CD14-positive monocyte (primary cell): ENCODE data around the gene GINS1. TPM values are rescaled to one million over a fixed set of nuclear protein-coding genes. Genes with fewer than 3 reads are reported as not detected.

Experiments
- DNase-seq, 3 donors: peaks; one replicate each; pipeline ENCODE4 v3.0.0-alpha.2; 2011 to 2022
- H2AFZ ChIP-seq: 2 replicates; pipeline ENCODE4 v1.6.0; 2012; ENCODE audit warnings: mild to moderate bottlenecking, low read depth, low read length, inconsistent platforms; ENCODE audit not compliant: insufficient read depth, poor library complexity, severe bottlenecking
- H3K27ac ChIP-seq, 2 donors: 1 replicate in 1 of 2; 2 replicates in 1 of 2; pipeline ENCODE4 v1.5.1; 2012 to 2013; ENCODE audit warnings: low read length in 2 of 2, control low read depth in 1 of 2, inconsistent platforms in 1 of 2, low read depth in 1 of 2, mild to moderate bottlenecking in 1 of 2
- H3K27me3 ChIP-seq, 2 donors: one replicate each; pipeline versions ENCODE4 v1.6.0 to v1.6.1; 2011 to 2013; ENCODE audit warnings: low read length in 2 of 2; ENCODE audit not compliant: control insufficient read depth in 2 of 2, insufficient read depth in 2 of 2
- H3K36me3 ChIP-seq, 2 donors: replicated peaks in 1 of 2; 1 replicate in 1 of 2; 2 replicates in 1 of 2; pipeline versions ENCODE4 v1.5.1 to v1.6.1; 2012 to 2013; ENCODE audit warnings: low read length in 2 of 2, control low read depth in 1 of 2, inconsistent platforms in 1 of 2, mild to moderate bottlenecking in 1 of 2; ENCODE audit not compliant: insufficient read depth in 2 of 2, control insufficient read depth in 1 of 2
- H3K4me1 ChIP-seq, 2 donors: 1 replicate in 1 of 2; 2 replicates in 1 of 2; pipeline versions ENCODE4 v1.5.1 to v1.6.1; 2012 to 2013; ENCODE audit warnings: low read length in 2 of 2, control low read depth in 1 of 2, inconsistent platforms in 1 of 2, mild to moderate bottlenecking in 1 of 2, moderate library complexity in 1 of 2; ENCODE audit not compliant: insufficient read depth in 2 of 2, control insufficient read depth in 1 of 2
- H3K4me2 ChIP-seq: replicated peaks from 2 replicates; pipeline ENCODE3; 2012; ENCODE audit warnings: low read length, moderate library complexity, mild to moderate bottlenecking; ENCODE audit not compliant: poor library complexity, severe bottlenecking; ENCODE audit errors: extremely low read depth
- H3K4me3 ChIP-seq, 3 experiments: fragments of 200-600 bp in 1 of 3; sonication (generic) in 1 of 3; replicated peaks in 1 of 3; 1 replicate in 2 of 3; 2 replicates in 1 of 3; pipeline ENCODE4 v1.5.1; 2011 to 2013; ENCODE audit warnings: low read length in 3 of 3, mild to moderate bottlenecking in 3 of 3, control low read depth in 2 of 3, low read depth in 2 of 3, inconsistent platforms in 1 of 3, moderate library complexity in 1 of 3
- H3K79me2 ChIP-seq: 2 replicates; pipeline ENCODE4 v1.6.0; 2012; ENCODE audit warnings: mild to moderate bottlenecking, control low read depth, inconsistent platforms, low read length, moderate library complexity; ENCODE audit not compliant: insufficient read depth
- H3K9ac ChIP-seq: 2 replicates; pipeline ENCODE4 v1.6.0; 2017; ENCODE audit warnings: low read length, mild to moderate bottlenecking; ENCODE audit not compliant: insufficient read depth, poor library complexity, severe bottlenecking
- H3K9me3 ChIP-seq, 2 donors: replicated peaks in 1 of 2; 1 replicate in 1 of 2; 2 replicates in 1 of 2; pipeline versions ENCODE4 v1.5.1 to v1.6.1; 2012 to 2013; ENCODE audit warnings: low read length in 2 of 2, control low read depth in 1 of 2; ENCODE audit not compliant: control insufficient read depth in 1 of 2, insufficient read depth in 1 of 2
- H4K20me1 ChIP-seq: 2 replicates; pipeline ENCODE4 v1.6.0; 2012; ENCODE audit warnings: mild to moderate bottlenecking, low read length, control low read depth, moderate library complexity; ENCODE audit not compliant: insufficient read depth
- H3K27ac Mint-ChIP-seq, 7 donors: one replicate each; pipeline ENCODE4 v1.8.0; 2020; ENCODE audit warnings: mild to moderate bottlenecking in 7 of 7, mixed read lengths in 7 of 7, moderate library complexity in 6 of 7, inconsistent platforms in 2 of 7
- H3K27me3 Mint-ChIP-seq, 3 donors: one replicate each; pipeline ENCODE4 v1.8.0; 2021 to 2022; ENCODE audit warnings: low read depth in 3 of 3, mild to moderate bottlenecking in 3 of 3, mixed read lengths in 3 of 3, moderate library complexity in 3 of 3, inconsistent platforms in 1 of 3
- H3K36me3 Mint-ChIP-seq, 2 donors: one replicate each; pipeline ENCODE4 v1.8.0; 2020; ENCODE audit warnings: mixed read lengths in 2 of 2, inconsistent platforms in 1 of 2, mild to moderate bottlenecking in 1 of 2
- H3K4me1 Mint-ChIP-seq: one replicate; pipeline ENCODE4 v1.8.0; 2020; ENCODE audit warnings: mild to moderate bottlenecking, mixed read lengths
- H3K4me3 Mint-ChIP-seq, 2 donors: one replicate each; pipeline ENCODE4 v1.8.0; 2020; ENCODE audit warnings: mild to moderate bottlenecking in 2 of 2, mixed read lengths in 2 of 2, moderate library complexity in 1 of 2
- H3K9me3 Mint-ChIP-seq, 7 donors: one replicate each; pipeline ENCODE4 v1.8.0; 2020 to 2022; ENCODE audit warnings: mixed read lengths in 7 of 7, mild to moderate bottlenecking in 6 of 7, moderate library complexity in 6 of 7, inconsistent platforms in 2 of 7
- CTCF ChIP-seq: fragments of 200-600 bp; IDR thresholded peaks from one replicate; pipeline ENCODE4 v1.8.0; 2022; ENCODE audit warnings: antibody characterized with exemption, mild to moderate bottlenecking
- WGBS: methylation state at CpG from one replicate; pipeline ENCODE4 v1.1.5; 2013; ENCODE audit warnings: missing lambda C conversion rate; ENCODE audit not compliant: insufficient coverage; 5-methylcytosine and 5-hydroxymethylcytosine counted together
- intact Hi-C, 2 donors: fragments of 100-400 bp; cut with micrococcal nuclease; formaldehyde crosslinking; loops; one replicate each; pipeline versions ENCODE4 v1.15.0 to v1.15.1; 2023
- polyA plus RNA-seq, 3 donors: library from polyadenylated mRNA; depleted of rRNA in 1 of 3; unstranded in 2 of 3; stranded (reverse) in 1 of 3; fragments of 300-500 nt in 2 of 3; fragments of >200 nt in 1 of 3; fragmentation: Illumina TruSeq in 2 of 3; gene quantifications; 1 replicate in 2 of 3; 2 replicates in 1 of 3; pipeline ENCODE4 v1.2.3, GENCODE V29; 2012 to 2021

Gene GINS1
- polyA plus RNA-seq, 3 donors, result 0.16 to 0.48 (median 0.28) TPM

- H3K27me3 Mint-ChIP-seq, result peaks cover 0 to 2% (median 0%) of the 10 kb centered on the region in 3 donors
- H3K4me3 ChIP-seq, result no peak overlapping the region
- no peak overlapping the region for H3K4me2 ChIP-seq
- peaks cover 40% of the 10 kb centered on the region for H4K20me1 ChIP-seq
- peaks cover 85% of the 10 kb centered on the region for H3K79me2 ChIP-seq
- H3K36me3 Mint-ChIP-seq, result peaks cover 27 to 33% of the 10 kb centered on the region in 2 donors
- WGBS, result 89% methylated on average over 9 of the region's 10 CpGs
- no peak for DNase-seq
- H2AFZ ChIP-seq, result no peak overlapping the region
- H3K4me1 Mint-ChIP-seq, result peaks cover 2% of the 10 kb centered on the region
- no peaks in the 10 kb centered on the region for H3K4me1 ChIP-seq
- no peak overlapping the region for H3K4me3 Mint-ChIP-seq
- peaks cover 0 to 1% (median 0%) of the 10 kb centered on the region in 7 donors for H3K9me3 Mint-ChIP-seq
- H3K9me3 ChIP-seq, result no peaks in the 10 kb centered on the region
- no peak for TF ChIP-seq CTCF
- intact Hi-C loops, result no loop called here
- H3K27ac Mint-ChIP-seq, result peak overlapping the region in 4 of 7 donors; percentile 21 to 66 (median 40)
- H3K27me3 ChIP-seq, result no peaks in the 10 kb centered on the region
- no peak overlapping the region for H3K9ac ChIP-seq
- H3K27ac ChIP-seq, result no peak overlapping the region
- H3K36me3 ChIP-seq, result peaks cover 7 to 27% of the 10 kb centered on the region in 2 donors
Measured at GRCh38 chr20:25378884-25379733, 28.4 kb upstream of the GINS1 start.

DNA sequence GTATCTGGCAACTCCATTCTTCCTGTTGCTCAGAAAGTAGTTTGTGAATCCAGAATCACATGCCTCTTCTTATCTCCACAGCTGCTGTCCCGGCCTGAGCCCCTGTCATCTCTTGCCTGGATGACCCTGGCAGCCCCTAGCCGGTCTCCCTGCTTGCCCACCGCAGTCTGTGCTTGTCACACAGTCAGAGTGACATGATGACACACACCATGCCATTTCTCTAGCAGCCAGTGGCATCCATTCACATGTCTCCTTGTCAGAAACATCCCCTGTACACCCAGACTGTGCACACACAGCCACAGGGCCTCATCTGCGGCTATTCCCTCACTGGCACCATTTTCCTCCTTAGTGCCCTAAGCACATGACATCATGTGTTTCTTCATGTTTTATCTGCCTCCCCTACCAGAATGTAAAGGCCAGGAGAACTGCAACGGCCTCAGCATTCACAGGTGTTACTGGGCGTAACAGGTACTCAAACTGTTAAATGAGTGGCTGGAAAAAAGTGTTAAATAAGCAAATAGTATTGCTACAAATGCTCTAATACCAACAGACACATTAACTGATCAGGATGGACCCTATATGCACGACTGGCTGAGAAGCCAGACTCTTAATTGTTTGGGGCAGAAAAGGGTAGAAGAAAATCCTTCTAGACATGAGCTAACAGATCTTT is 26.4 kb upstream of the GINS1 start:
- Histone ChIP-seq H3K79me2 (peaks cover 87% of the 10 kb centered on the region), H3K36me3 (peaks cover 7 to 27% of the 10 kb centered on the region in 2 donors), H3K9ac (no peak overlapping the region), H4K20me1 (peaks cover 43% of the 10 kb centered on the region), H3K27me3 (no peaks in the 10 kb centered on the region), H3K4me1 (no peaks in the 10 kb centered on the region), H2AFZ (no peak overlapping the region), H3K4me2 (no peak overlapping the region), H3K27ac (no peak overlapping the region), H3K4me3 (no peak overlapping the region), H3K9me3 (no peaks in the 10 kb centered on the region)
- Mint-ChIP-seq H3K27me3 (peaks cover 0 to 2% (median 0%) of the 10 kb centered on the region in 3 donors), H3K36me3 (peaks cover 26 to 37% of the 10 kb centered on the region in 2 donors), H3K4me1 (peaks cover 2% of the 10 kb centered on the region), H3K9me3 (peaks cover 0 to 1% (median 0%) of the 10 kb centered on the region in 7 donors), H3K27ac (peak overlapping the region in 3 of 7 donors; percentile 12 to 60 (median 26)), H3K4me3 (no peak overlapping the region)
- no peak for DNase-seq
- intact Hi-C loops, result no loop called here
- 100% methylated on average over 3 of the region's 7 CpGs for WGBS
- no peak for TF ChIP-seq CTCF
